Activated naive CD4-positive, alpha-beta T cell treated with anti-CD3 and anti-CD28 coated beads for 36 hours (primary cell): ENCODE measurements around the gene GPAM. TPM values are rescaled to one million over a fixed set of nuclear protein-coding genes. Genes with fewer than 3 reads are reported as not detected.
A peak's percentile ranks its signal among the peaks of the same experiment; 100 is the strongest.
"Not testable (repeated sequence)": the region's sequence is repeated elsewhere in the genome, so short reads cannot be mapped to it uniquely, and the experiment has no call there.

Experiments
- CTCF ChIA-PET: fragments of 350-600 bp; sonication (Branson Sonifier 250); formaldehyde crosslinking; loops from one replicate; lab custom pipeline; 2021; ENCODE audit warnings: antibody characterized with exemption; lab: Charles Lee
- DNase-seq: peaks from one replicate; pipeline ENCODE4 v3.0.0-alpha.2; 2020
- H3K27ac Mint-ChIP-seq: one replicate; pipeline ENCODE4 v1.8.0; 2021; ENCODE audit warnings: mild to moderate bottlenecking, mixed read lengths
- H3K27me3 Mint-ChIP-seq: one replicate; pipeline ENCODE4 v1.8.0; 2021; ENCODE audit warnings: low read depth, mixed read lengths
- H3K36me3 Mint-ChIP-seq: one replicate; pipeline ENCODE4 v1.8.0; 2021; ENCODE audit warnings: low read depth, mixed read lengths
- H3K4me1 Mint-ChIP-seq: one replicate; pipeline ENCODE4 v1.8.0; 2021; ENCODE audit warnings: low read depth, mixed read lengths
- H3K4me3 Mint-ChIP-seq: one replicate; pipeline ENCODE4 v1.8.0; 2021; ENCODE audit warnings: mild to moderate bottlenecking, moderate library complexity, mixed read lengths
- H3K9me3 Mint-ChIP-seq: one replicate; pipeline ENCODE4 v1.8.0; 2021; ENCODE audit warnings: mixed read lengths
- intact Hi-C: fragments of 100-400 bp; cut with micrococcal nuclease; formaldehyde crosslinking; loops from one replicate; pipeline ENCODE4 v1.15.1; 2023
- total RNA-seq, 2 experiments: library from RNA; stranded (reverse); gene quantifications; one replicate each; pipeline ENCODE4 v1.2.3, GENCODE V29; 2021

GPAM gene
- total RNA-seq, result 1 to 10 TPM; 7.3 to 8.1 TPM

- intact Hi-C loops, result loop anchor here (1.0 to 5.0 kb wide), 7 partner anchors 132 to 1570 kb away; partner anchors contain the start of genes BBIP1, SHOC2, TCF7L2 and VTI1A
- no peaks in the 10 kb centered on the region for H3K27me3 Mint-ChIP-seq
- peak; percentile 97 for DNase-seq
- H3K9me3 Mint-ChIP-seq, result peaks cover 7% of the 10 kb centered on the region
- peak within 1 kb of the TSS; percentile 74 for H3K27ac Mint-ChIP-seq
- peaks cover 7% of the 10 kb centered on the region for H3K36me3 Mint-ChIP-seq
- H3K4me1 Mint-ChIP-seq, result peaks cover 20% of the 10 kb centered on the region
- CTCF ChIA-PET, result interaction anchor here (0.8 to 3.2 kb wide), 6 partner anchors 46 to 288 kb away, joined by 3 to 14 read pairs (median 4); no protein-coding TSS in a partner anchor
- peak within 1 kb of the TSS; percentile 85 for H3K4me3 Mint-ChIP-seq
Observed at GRCh38 chr10:112183329-112184051, at the start of gene GPAM. Gene GPAM, minus strand, starts transcription at chr10:112183765. Its CDS starts 1,981 bp downstream, at chr10:112181784.

GRCh38 chr10:112232670-112233069 is 49.1 kb upstream of the GPAM start:
- no peak overlapping the region for H3K27ac Mint-ChIP-seq

GRCh38 chr10:112231602-112232400 is 48.2 kb upstream of the GPAM start:
- CTCF ChIA-PET, result interaction anchor here (1.3 kb wide), 1 partner anchor 12 kb away, joined by 5 read pairs; no protein-coding TSS in a partner anchor
- H3K4me1 Mint-ChIP-seq, result no peaks in the 10 kb centered on the region
- intact Hi-C loops, result no loop called here
- H3K4me3 Mint-ChIP-seq, result no peak overlapping the region
- H3K27ac Mint-ChIP-seq, result no peak overlapping the region
- no peak for DNase-seq
- peaks cover 5% of the 10 kb centered on the region for H3K27me3 Mint-ChIP-seq
- H3K36me3 Mint-ChIP-seq, result no peaks in the 10 kb centered on the region
- no peaks in the 10 kb centered on the region for H3K9me3 Mint-ChIP-seq

More at GRCh38 chr10:112232670-112233069, 49.1 kb upstream of the GPAM start:
- CTCF ChIA-PET, result no interaction called here
- Mint-ChIP-seq H3K27me3 (peaks cover 4% of the 10 kb centered on the region), H3K9me3 (no peaks in the 10 kb centered on the region), H3K4me1 (no peaks in the 10 kb centered on the region), H3K36me3 (no peaks in the 10 kb centered on the region), H3K4me3 (no peak overlapping the region)
- intact Hi-C loops, result no loop called here
- DNase-seq, result no peak

- no peaks in the 10 kb centered on the region for H3K9me3 Mint-ChIP-seq
- intact Hi-C loops, result no loop called here
- H3K4me3 Mint-ChIP-seq, result no peak overlapping the region
- H3K27me3 Mint-ChIP-seq, result peaks cover 12% of the 10 kb centered on the region
- no peaks in the 10 kb centered on the region for H3K4me1 Mint-ChIP-seq
- CTCF ChIA-PET, result no interaction called here
- no peak overlapping the region for H3K27ac Mint-ChIP-seq
- DNase-seq, result no peak
- H3K36me3 Mint-ChIP-seq, result no peaks in the 10 kb centered on the region
Observed at GRCh38 chr10:112230325-112230988, 46.9 kb upstream of the GPAM start.

- CTCF ChIA-PET, result no interaction called here
- Mint-ChIP-seq H3K4me1 (no peaks in the 10 kb centered on the region), H3K36me3 (no peaks in the 10 kb centered on the region), H3K27me3 (peaks cover 12% of the 10 kb centered on the region), H3K4me3 (no peak overlapping the region), H3K27ac (no peak overlapping the region), H3K9me3 (no peaks in the 10 kb centered on the region)
- intact Hi-C loops, result no loop called here
- no peak for DNase-seq
Observed at GRCh38 chr10:112229901-112230300, 46.3 kb upstream of the GPAM start.

GRCh38 chr10:112229096-112229495 is 45.5 kb upstream of the GPAM start:
- intact Hi-C loops, result no loop called here
- no peaks in the 10 kb centered on the region for H3K4me1 Mint-ChIP-seq
- CTCF ChIA-PET, result no interaction called here
- H3K36me3 Mint-ChIP-seq, result no peaks in the 10 kb centered on the region
- H3K9me3 Mint-ChIP-seq, result no peaks in the 10 kb centered on the region
- DNase-seq, result no peak
- no peak overlapping the region for H3K4me3 Mint-ChIP-seq
- peaks cover 12% of the 10 kb centered on the region for H3K27me3 Mint-ChIP-seq
- H3K27ac Mint-ChIP-seq, result no peak overlapping the region

GRCh38 chr10:112228366-112229088 is 45.0 kb upstream of the GPAM start:
- CTCF ChIA-PET, H3K27ac Mint-ChIP-seq: not testable (repeated sequence)
- peaks cover 12% of the 10 kb centered on the region for H3K27me3 Mint-ChIP-seq

GRCh38 chr10:112227331-112227987 is 43.9 kb upstream of the GPAM start:
- intact Hi-C loops, result no loop called here
- no peaks in the 10 kb centered on the region for H3K9me3 Mint-ChIP-seq
- CTCF ChIA-PET, result interaction anchor here (0.6 kb wide), 1 partner anchor 17 kb away, joined by 3 read pairs; no protein-coding TSS in a partner anchor
- no peak for DNase-seq
- no peak overlapping the region for H3K27ac Mint-ChIP-seq
- H3K4me1 Mint-ChIP-seq, result no peaks in the 10 kb centered on the region
- peaks cover 12% of the 10 kb centered on the region for H3K27me3 Mint-ChIP-seq
- H3K4me3 Mint-ChIP-seq, result no peak overlapping the region
- no peaks in the 10 kb centered on the region for H3K36me3 Mint-ChIP-seq

More at GRCh38 chr10:112228366-112229088, 45.0 kb upstream of the GPAM start:
- intact Hi-C loops, H3K9me3 Mint-ChIP-seq, H3K4me3 Mint-ChIP-seq, H3K36me3 Mint-ChIP-seq, H3K4me1 Mint-ChIP-seq, DNase-seq: not testable (repeated sequence)

GRCh38 chr10:112226439-112227248 is 43.1 kb upstream of the GPAM start:
- no peaks in the 10 kb centered on the region for H3K36me3 Mint-ChIP-seq
- intact Hi-C loops, result no loop called here
- CTCF ChIA-PET, result no interaction called here
- H3K4me1 Mint-ChIP-seq, result no peaks in the 10 kb centered on the region
- DNase-seq, result no peak
- H3K4me3 Mint-ChIP-seq, result no peak overlapping the region
- H3K27me3 Mint-ChIP-seq, result peaks cover 12% of the 10 kb centered on the region
- no peaks in the 10 kb centered on the region for H3K9me3 Mint-ChIP-seq
- H3K27ac Mint-ChIP-seq, result no peak overlapping the region

GRCh38 chr10:112225771-112226438 is 42.3 kb upstream of the GPAM start:
- intact Hi-C loops, result no loop called here
- CTCF ChIA-PET, result interaction anchor here (0.5 kb wide), 1 partner anchor 1391 kb away, joined by 3 read pairs; no protein-coding TSS in a partner anchor
- no peaks in the 10 kb centered on the region for H3K9me3 Mint-ChIP-seq
- no peak overlapping the region for H3K4me3 Mint-ChIP-seq
- no peak for DNase-seq
- no peaks in the 10 kb centered on the region for H3K4me1 Mint-ChIP-seq
- H3K27ac Mint-ChIP-seq, result no peak overlapping the region
- H3K27me3 Mint-ChIP-seq, result peaks cover 9% of the 10 kb centered on the region
- H3K36me3 Mint-ChIP-seq, result no peaks in the 10 kb centered on the region
